SHP77 treated with DMSO at 0.1 percent for 48 hours (cell line): ENCODE results near the gene LYRM7.
A peak's percentile ranks its signal among the peaks of the same experiment; 100 is the strongest.
"Not testable (repeated sequence)": the region's sequence is repeated elsewhere in the genome, so short reads cannot be mapped to it uniquely, and the experiment has no call there.

ENCODE experiments used
- DNase-seq: peaks from one replicate; lab custom pipeline; 2025; lab: John Stamatoyannopoulos, UW

LYRM7 gene

DNA sequence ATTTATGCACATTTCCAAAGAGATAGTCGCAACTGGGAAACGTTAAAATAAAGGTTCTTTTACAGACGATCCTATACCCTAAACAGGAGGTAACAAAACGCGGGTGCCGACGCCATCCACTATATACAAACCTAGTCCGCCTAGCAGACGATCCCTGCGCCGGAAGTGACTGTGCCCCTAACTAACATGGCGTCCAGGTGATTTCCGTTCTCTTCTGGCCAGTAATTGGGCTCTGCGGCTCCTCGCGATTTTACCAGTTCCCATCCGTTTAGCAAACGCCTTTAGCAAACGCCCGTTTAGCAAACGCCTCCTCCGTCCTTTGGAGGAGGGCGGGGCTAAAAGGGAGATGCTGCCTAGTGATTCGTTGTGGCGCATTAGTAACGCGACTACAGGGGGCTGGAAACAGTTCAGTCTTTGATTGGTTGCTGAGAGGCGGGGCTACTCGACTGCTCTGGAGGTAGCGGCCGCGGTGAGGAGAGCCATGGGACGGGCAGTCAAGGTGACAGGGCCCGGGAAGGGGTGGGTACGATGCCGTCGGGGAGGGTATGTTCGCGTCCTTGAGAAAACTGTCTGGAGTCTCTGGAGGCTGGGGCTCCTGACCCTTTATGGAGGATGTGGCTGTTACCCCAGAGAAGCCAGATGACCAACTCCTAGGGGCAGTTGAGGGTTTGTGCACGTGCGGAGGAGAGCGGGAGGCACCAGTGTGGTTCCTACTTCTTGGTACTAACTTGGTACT lies at the start of gene LYRM7:
LYRM7 (plus strand) TSS at position 405 of the 736 bp plus-strand sequence; CDS start at position 482, 77 bp downstream.
- DNase-seq = peak; percentile 99

DNA sequence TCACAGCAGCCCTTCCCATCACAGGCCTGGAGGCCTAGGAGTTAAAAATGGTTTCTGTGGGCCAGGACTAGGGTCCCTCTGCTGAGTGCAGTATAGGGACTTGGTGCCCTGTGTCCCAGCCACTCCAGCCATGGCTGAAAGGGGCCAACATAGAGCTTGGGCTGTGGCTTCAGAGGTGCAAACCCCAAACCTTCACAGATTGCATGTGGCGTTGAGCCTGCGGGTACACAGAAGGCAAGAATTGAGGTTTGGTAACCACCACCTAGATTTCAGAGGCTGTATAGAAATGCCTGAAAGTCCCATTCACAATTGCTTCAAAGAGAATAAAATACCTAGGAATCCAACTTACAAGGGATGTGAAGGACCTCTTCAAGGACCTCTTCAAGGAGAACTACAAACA lies 43.5 kb upstream of the LYRM7 start:
- DNase-seq = not testable (repeated sequence)

DNA sequence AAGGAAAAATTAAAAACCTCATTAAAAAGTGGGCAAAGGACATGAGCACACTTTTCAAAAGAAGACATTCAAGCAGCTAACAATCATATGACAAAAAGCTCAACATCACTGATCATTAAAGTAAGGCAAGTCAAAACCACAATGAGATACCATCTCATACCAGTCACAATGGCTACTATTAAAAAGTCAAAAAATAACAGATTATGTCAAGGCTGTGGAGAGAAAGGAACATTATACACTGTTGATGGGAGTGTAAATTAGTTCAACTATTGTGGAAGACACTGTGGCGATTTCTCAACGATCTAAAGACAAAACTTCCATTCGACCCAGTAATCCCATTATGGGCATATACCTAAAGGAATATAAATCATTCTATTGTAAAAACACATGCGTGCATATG lies 41.4 kb upstream of the LYRM7 start:
- DNase-seq = no peak

DNA sequence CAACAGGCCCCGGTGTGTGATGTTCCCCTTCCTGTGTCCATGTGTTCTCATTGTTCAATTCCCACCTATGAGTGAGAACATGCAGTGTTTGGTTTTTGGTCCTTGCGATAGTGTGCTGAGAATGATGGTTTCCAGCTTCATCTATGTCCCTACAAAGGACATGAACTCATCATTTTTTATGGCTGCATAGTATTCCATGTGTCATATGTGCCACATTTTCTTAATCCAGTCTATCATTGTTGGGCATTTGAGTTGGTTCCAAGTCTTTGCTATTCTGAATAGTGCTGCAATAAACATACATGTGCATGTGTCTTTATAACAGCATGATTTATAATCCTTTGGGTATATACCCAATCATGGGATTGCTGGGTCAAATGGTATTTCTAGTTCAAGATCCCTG lies 37.7 kb upstream of the LYRM7 start:
- DNase-seq = not testable (repeated sequence)

DNA sequence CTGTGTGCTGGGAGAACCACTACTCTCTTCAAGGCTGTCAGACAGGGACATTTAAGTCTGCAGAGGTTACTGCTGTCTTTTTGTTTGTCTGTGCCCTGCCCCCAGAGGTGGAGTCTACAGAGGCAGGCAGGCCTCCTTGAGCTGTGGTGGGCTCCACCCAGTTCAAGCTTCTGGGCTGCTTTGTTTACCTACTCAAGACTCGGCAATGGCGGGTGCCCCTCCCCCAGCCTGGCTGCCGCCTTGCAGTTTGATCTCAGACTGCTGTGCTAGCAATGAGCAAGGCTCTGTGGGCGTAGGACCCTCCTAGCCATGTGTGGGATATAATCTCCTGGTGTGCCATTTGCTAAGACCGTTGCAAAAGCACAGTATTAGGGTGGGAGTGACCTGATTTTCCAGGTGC lies 32.3 kb upstream of the LYRM7 start:
- not testable (repeated sequence) for DNase-seq

DNA sequence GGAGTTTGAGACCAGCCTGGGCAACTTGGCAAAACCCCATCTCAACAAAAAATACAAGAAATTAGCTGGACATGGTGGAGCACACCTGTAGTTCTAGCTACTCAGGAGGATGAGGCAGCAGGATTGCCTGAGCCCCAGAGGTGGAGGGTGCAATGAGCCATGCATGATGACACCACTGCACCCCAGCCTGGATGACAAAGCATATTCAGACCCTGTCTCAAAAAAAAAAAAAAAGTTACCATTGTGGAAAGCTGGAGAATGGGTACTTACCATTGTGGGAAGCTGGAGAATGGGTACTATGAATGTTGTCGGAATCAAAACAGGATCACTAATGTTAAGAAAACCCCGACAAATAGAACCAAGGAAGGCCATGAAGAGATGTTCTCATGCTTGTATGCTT lies 31.4 kb upstream of the LYRM7 start:
- no peak for DNase-seq

DNA sequence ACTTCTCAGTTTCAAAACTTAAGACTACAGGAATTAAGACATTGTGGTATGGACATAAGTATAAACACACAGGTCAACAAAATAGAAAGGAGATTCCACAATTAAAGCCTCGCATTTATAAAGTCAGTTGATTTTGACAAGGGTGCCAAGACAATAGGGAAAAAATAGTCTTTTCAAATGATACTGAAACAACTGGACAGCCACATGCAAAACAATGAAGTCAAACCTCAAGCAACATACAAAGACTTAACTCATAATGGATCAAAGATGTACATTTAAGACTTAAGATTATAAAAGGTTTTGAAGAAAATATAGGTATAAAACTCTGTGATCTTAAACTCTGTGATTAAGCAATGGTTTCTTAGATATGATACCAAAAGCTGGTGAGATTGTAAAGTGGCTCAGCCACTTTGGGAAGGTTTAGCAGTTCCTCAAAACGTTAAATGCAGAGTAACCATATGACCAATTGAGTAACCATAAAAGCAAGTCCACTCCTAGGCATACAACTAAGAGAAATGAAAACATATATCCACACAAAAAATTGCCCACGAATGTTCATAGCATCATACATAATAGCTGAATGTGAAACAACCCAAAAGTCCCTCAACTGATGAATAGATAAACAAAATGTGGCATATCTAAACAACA lies 27.6 kb upstream of the LYRM7 start:
- DNase-seq = no peak

DNA sequence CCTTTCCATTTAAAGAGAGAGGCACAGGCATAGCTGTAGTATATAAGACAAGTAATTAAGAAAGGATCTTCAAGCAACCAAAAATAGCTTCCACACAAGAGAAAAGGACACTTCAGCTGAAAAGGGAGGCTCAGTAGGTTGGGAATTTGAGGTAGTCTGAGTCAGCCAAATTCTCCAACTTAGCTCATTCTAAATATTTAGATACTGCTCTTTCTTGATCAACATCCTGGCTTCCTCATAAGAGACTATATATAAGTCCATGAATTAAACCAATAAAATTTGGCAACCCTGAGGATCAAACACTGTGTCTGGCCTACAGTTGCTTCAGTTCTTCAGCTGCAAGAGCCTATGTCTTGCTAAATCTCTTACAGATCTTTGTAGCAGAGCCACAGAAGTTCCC lies 23.5 kb upstream of the LYRM7 start:
- DNase-seq = no peak

DNA sequence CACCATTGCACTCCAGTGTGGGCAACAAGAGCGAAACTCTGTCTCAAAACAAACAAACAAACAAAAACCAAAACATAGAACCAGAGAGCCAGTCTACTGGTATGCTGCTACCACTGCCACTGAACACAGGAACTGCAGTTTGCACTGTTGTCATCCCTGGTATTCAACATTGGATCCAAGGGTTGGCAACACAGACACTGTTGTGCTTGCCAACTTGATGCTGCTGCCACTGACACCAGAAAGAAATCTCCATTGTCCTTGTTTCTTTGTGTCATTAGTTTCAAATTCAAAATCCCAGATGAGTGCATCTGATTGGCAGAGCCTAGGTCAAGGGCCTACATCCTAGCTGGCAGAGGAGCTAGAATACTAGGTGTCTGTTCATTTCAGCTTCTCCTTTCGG lies 21.9 kb upstream of the LYRM7 start:
- no peak for DNase-seq

DNA sequence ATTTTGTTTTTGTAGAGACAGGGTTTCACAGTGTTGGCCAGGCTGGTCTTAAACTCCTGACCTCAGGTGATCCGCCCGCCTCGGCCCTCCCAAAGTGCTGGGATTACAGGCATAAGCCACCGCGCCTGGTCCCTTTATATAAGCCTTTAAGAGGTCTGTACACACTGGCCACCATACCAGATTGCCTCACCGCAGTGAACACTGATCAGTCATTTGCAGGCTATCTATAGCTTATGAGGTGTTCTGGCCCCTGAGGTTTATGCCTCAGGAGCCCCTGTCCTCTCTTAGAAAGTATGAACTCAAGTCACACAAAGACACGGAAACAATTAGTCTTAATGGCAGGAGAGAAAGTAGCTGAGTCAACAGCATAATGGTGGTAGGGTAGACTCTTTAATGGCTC lies 20.3 kb upstream of the LYRM7 start:
- no peak for DNase-seq

DNA sequence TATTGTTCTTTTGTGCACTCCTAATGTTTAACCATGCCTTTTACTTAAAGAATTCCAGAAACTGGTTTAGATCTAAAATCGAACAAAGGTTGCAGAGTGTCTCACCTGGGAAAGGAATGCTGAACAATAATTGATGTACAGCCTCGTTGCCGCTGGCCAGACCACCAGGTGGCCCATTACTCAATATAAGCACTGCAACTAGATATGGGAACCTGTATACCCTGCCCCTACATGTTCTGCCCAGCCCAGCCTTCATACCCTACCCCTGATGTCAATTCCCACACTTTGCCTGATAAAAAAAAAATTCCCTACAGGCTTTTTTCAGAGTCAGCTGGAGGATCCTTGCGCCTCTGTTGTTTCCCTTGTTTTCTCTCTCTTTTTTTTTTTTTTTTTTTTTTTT lies 19.5 kb upstream of the LYRM7 start:
- no peak for DNase-seq

DNA sequence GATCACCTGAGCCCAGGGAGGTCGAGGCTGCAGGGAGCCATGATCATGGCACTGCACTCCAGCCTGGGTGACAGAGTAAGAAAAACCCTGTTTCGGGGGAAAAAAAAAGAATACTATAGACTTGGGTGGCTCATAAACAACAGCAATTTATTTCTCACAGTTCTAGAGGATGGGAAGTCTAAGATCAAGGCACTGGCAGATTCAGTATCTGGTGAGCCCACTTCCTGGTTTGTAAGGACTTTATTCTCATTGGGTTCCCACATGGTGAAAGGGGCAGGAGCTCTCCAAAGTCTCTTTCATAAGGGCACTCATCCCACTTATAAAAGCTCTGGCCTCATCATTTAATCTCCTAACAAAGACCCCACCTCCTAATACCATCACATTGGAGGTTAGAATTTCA lies 14.4 kb upstream of the LYRM7 start:
- no peak for DNase-seq

DNA sequence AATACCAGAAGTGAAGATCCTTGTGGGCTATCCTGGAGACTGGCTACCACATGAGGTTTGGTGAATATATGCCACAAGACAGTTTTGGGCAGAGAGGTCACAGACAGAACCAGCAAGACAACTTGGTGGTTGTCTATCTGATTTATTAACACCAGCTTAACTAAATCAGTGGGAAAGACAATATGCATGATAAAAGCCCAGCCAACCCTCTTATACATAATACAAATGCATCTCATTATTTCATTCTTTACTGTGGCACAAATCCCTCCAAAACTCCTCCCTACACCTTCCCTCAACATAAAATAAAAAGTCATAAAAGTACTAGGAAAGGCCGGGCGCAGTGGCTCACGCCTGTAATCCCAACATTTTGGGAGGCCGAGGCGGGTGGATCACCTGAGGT lies 13.8 kb upstream of the LYRM7 start:
- no peak for DNase-seq

DNA sequence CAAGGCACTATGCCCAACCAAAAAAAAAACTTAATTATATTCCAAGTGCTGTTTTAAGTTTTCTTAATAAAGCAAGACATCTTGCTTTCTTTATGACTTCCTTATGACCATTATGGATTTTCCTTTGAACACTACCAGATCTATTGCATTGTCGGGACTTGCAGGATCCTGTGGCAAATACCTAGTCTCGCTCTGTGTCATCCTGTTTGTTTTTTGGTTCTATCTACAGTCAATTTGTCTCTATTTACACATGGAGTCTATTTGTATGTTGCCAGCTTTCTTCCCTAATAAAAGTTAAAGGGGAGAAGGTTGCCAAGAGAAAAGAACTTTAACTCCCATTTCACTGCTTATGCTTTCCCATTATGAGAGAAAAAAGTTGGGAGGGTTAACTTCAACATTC lies 10.6 kb upstream of the LYRM7 start:
- DNase-seq = no peak

DNA sequence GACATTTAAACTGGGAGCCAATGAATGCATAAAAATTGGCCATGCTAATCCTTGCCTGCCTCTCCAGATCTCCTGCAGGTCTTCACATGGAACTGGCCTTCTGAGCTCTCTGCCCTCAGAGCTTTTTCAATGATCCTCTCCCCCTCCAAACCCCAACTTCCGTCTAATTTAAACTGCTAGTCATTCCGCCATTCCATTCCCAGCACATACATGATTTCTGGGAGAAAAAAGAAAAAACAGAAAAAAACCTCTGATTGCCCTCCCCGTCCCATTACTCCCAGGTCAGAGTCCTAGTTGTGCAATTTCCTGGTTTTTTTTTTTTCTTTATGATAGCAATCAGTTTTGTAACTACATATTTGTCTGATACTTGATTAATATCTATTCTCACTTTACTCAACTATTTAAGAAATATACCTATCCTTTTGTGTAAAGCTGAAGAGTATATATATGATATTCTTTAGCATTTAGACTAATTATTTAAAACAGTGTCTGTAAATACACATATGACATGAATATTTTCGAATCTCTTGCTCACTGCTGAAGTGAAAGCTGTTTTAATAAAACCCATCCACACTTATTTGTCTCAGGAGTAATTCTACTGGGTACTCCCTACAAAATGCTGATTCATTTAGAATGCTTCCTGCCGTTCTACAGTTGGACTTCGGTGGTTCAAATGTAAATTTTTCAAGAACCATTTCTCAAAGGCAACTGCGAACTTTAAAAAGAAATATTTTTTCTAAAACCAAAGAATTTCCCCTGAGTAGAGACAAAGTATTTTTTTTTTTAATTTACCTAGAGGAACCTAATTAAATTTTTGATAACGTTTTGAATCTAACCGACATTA lies 7.2 kb upstream of the LYRM7 start:
- no peak for DNase-seq

DNA sequence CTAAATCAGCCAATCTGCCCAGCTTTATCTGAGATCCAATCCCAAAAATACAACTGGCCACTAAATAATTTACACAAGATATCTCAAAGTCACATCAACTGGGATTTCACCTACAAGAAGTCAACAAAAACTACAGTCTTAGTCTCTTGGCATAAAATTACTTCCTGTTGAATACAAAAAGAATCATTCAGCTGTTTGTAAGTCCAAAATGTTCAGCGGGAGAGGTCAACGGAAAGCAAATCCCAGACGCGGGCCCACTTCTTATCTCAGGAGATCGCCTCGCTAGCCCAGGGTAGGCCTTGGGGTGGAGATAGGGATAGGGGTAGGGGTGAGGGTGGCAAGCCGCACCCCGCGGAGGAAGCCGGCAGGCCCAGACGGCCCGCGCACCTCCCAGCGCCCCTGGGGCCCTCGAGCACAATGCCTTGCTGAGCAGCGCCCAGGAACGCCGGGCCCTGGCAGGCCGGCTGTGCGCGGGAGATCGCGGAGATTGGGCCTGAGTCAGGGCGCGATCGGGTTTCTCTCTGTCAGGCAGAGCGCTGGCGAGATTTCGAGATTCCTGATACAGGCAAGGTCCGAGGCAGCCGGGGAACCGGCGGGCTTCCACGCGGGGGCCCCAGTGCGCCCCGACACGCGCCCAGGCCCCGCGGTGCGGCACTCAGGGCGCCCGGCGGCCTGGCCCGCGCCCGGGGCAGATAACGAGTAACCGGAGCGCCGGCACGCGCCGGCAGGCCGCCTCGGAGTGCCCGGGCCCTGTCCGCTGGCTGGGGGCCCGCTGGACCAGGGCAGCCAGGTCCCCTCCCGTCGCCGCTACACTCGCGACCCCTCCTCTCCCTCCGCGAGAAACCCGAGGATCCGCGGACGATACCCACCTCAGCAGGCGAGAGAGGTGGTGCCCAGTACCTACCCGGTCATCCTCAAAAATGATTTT lies 6.3 kb upstream of the LYRM7 start:
- no peak for DNase-seq

DNA sequence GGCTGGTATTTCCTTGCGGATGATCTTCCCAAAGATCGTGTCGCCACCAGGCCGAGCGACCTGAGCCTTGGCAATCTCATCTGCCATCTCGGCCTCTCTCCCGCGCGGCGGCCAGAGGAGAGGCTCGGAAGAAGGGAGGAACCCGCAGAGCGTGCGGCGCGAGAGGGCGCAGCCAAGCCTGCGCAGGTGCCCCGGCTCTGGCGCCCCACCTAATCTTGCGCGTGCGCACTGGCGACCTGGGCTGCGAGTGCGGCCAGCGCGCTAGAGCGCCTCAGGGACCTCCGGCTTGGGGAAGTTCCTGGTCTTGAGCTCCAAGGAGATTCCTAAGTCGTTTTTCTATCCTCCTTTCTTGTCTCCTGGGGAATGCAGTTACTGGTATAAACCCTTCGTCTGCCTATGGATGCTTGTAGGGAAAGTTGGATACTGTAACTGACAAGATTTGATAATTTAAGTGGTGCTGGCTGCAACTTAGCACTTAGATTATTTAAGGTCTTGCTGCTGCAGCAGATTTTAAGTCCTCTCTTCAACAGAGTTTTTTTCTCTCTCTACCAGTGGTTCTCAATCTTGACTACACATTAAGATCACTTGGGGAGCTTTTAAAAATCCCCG lies 5.5 kb upstream of the LYRM7 start, which contains the start of gene HINT1:
HINT1 (minus strand) TSS at position 138 of the 609 bp plus-strand sequence; CDS start at position 87, 51 bp downstream.
- DNase-seq = peak; percentile 59

DNA sequence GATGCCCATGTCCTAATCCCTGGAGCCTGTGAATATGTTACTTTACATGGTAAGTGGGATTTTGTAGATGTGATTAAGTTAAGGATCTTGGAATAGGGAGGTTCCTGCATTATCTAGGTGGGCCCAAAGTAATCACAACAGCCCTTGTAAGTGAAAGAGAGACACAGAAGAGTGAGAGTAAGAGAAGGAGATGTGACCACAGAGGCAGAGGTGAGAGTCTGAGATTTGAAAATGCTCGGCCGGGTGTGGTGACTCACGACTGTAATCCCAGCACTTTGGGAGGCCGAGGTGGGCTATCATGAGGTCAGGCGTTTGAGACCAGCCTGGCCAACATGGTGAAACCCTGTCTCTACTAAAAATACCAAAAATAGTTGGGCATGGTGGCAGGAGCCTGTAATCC lies 3.1 kb upstream of the LYRM7 start:
- no peak for DNase-seq

DNA sequence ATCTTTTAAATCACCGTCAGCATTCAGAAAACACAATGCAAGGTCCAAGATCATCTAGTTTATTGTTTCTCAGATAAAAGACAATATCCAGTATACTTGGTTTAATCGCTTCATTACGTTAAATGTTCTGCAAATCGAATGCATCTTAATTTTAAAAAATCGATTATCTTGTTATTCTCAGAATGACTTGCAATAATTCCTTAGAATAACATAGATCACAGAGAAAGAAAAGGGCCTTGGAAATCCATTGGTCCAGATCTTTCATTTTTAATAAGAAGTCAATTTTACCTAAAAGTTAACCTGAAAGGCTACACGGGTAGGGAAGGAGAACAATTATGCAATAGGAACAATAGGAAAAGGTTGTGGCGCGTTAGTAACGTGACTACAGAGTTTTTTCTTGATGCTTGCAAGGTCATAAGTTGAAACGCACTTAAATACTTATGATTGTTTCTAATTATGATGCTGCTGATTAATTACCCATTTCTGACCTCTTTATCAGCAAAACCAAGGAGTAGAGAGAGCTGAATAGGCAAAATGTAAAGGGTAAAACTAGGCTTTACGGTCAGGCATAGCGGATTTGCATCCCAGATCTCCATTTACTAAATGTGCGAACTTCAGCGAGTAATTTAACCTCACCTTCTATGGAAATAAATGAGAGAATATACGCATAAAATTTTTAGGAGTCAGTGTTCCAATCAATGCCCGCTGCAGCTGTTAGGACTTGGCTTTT lies 769 bp upstream of the LYRM7 start:
- DNase-seq = no peak

DNA sequence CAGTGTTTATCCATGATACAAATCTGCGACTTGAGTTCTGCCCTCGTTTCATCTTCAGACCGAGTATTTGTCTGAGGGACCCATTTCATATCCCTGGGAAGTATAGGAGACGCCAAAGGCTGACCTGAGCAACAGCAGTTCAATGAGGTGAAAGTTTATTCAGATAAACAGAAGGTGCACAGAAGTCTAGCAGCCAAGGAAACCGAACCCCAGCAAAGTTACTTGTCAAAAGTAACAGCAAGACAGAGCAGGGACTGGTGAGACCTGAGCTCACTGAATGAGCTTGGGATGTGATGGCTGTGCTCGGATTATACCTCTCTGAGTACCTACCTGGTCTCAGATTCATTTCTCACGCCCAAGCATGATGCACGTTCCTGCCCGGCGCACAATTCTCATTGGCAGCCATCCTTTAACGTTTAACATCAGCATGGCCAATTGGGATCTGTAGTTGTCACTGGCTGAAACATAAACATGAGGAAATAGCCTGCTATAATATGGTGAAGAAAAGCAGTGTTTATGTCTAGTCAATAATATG lies 599 bp downstream of the LYRM7 start:
- DNase-seq = no peak
